ENCODE measurements around the gene UVRAG.

UVRAG gene

DNA sequence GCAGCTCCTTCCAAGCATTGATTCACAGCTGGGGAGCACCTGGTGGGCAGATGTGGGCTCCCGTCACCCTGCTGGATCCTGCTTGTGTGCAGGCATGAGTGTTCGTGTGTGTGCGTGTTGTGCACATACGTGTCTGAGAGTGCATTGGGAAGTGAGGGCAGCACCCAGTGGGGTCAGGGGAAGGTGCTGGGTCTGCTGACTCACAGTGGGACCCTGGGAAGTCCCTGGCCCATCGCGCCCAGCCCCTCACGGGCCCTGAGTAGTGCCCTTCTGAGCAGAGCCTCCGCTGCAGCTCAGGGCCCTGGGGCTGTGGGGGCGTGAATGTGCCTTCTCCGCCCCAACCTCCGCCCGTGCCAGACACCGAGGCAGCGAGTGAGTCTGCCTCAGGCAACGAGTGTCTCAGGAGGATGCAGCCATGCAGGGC is 354.5 kb downstream of the UVRAG start:
- Histone ChIP-seq H3K36me3 (ENCODE audit: insufficient read depth, insufficient read length, low read length) (no peaks in the 10 kb centered on the region), H3K9ac (ENCODE audit: insufficient read length, low read depth) (peak overlapping the region; percentile 50), H3K27me3 (ENCODE audit: insufficient read depth, insufficient read length) (peaks cover 51% of the 10 kb centered on the region), H3K4me3 (ENCODE audit: insufficient read length, low read depth) (no peak overlapping the region), H3K4me1 (ENCODE audit: insufficient read depth, insufficient read length) (peaks cover 15% of the 10 kb centered on the region), H3K9me3 (ENCODE audit: insufficient read depth, low read length) (no peaks in the 10 kb centered on the region)
- no peak for DNase-seq (ENCODE audit: low read depth, low spot score)
- no peak for TF ChIP-seq SUZ12 (IDR thresholded peaks at IDR 0.05; ENCODE audit: extremely low read depth, insufficient read depth, insufficient read length)
- no peak for TF ChIP-seq YY1 (IDR thresholded peaks at IDR 0.05; ENCODE audit: insufficient read depth, insufficient read length)
- no peak for TF ChIP-seq ZNF274 (IDR thresholded peaks at IDR 0.05; ENCODE audit: low read depth, low read length)

DNA sequence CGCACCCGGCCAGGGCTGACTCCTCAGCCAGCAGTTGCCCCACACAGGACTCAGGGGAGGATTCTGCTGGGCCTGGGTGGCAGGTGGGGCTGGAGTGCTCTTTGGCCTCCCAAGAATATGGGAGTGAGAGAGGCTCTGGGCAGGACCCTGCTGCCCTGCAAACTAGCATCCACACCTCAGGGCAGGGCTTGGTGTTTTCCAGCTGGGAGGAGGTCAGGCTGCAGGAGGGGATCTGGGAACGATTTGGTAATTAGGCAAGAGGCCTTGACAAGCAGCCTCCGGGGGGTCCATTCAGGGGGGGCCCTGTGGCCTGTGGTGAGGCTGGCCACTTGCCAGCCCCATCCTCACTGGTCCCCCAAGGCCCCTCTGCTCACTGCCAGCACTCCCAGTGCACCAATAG is 355.5 kb downstream of the UVRAG start:
- TF ChIP-seq ZNF274 (IDR thresholded peaks at IDR 0.05; ENCODE audit: low read depth, low read length) (no peak), YY1 (IDR thresholded peaks at IDR 0.05; ENCODE audit: insufficient read depth, insufficient read length) (no peak), SUZ12 (IDR thresholded peaks at IDR 0.05; ENCODE audit: extremely low read depth, insufficient read depth, insufficient read length) (no peak)
- peaks cover 13% of the 10 kb centered on the region for H3K4me1 ChIP-seq (ENCODE audit: insufficient read depth, insufficient read length)
- peaks cover 42% of the 10 kb centered on the region for H3K27me3 ChIP-seq (ENCODE audit: insufficient read depth, insufficient read length)
- no peak for DNase-seq (ENCODE audit: low read depth, low spot score)
- H3K9me3 ChIP-seq (ENCODE audit: insufficient read depth, low read length), result no peaks in the 10 kb centered on the region
- no peak overlapping the region for H3K4me3 ChIP-seq (ENCODE audit: insufficient read length, low read depth)
- H3K36me3 ChIP-seq (ENCODE audit: insufficient read depth, insufficient read length, low read length), result no peaks in the 10 kb centered on the region
- no peak overlapping the region for H3K9ac ChIP-seq (ENCODE audit: insufficient read length, low read depth)

DNA sequence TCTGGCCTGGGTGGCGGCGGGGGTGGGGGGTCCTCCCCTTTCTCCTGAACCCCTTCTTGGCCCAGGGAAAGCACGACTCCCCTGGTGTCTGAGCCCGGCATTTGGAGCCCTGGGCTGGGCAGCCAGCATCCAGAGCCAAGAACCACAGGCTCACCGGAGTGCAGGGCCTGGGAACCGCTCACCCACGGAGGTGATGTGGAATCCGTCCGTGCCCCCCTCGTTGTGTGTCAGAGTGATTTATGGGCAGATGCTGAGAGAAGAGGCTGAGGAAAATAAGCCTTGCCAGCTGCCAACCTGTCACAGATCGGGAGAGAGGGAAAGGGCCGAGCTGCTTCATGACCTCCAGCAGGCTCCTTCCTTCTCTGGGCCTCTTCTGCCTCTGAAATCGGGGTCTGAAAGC is 357.6 kb downstream of the UVRAG start:
- H3K4me1 ChIP-seq (ENCODE audit: insufficient read depth, insufficient read length), result peaks cover 12% of the 10 kb centered on the region
- peaks cover 30% of the 10 kb centered on the region for H3K27me3 ChIP-seq (ENCODE audit: insufficient read depth, insufficient read length)
- no peak overlapping the region for H3K9ac ChIP-seq (ENCODE audit: insufficient read length, low read depth)
- H3K4me3 ChIP-seq (ENCODE audit: insufficient read length, low read depth), result no peak overlapping the region
- no peak for DNase-seq (ENCODE audit: low read depth, low spot score)
- no peaks in the 10 kb centered on the region for H3K9me3 ChIP-seq (ENCODE audit: insufficient read depth, low read length)
- TF ChIP-seq ZNF274 (IDR thresholded peaks at IDR 0.05; ENCODE audit: low read depth, low read length) (no peak), SUZ12 (IDR thresholded peaks at IDR 0.05; ENCODE audit: extremely low read depth, insufficient read depth, insufficient read length) (no peak), YY1 (IDR thresholded peaks at IDR 0.05; ENCODE audit: insufficient read depth, insufficient read length) (no peak)
- no peaks in the 10 kb centered on the region for H3K36me3 ChIP-seq (ENCODE audit: insufficient read depth, insufficient read length, low read length)

DNA sequence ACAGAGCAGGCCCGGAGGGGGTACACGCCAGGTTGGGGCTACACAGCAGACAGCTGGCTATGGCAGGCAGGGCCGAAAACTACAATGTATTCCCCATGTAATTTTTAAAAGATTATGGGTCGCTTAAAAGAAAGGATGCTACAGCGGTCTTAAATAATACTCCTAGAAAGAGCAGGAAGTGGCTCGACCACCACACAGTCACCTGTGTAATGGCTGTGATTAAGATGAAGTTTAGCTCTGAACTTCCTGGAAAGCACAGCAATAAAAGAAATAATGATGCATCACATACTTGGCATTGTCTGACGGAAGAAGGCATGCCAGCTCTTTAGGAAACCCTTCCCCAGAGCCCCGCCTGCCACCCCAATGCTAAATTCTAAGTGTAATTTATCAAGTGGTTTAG is 358.7 kb downstream of the UVRAG start:
- H3K4me1 ChIP-seq (ENCODE audit: insufficient read depth, insufficient read length), result peaks cover 12% of the 10 kb centered on the region
- TF ChIP-seq SUZ12 (IDR thresholded peaks at IDR 0.05; ENCODE audit: extremely low read depth, insufficient read depth, insufficient read length) (no peak), ZNF274 (IDR thresholded peaks at IDR 0.05; ENCODE audit: low read depth, low read length) (no peak), YY1 (IDR thresholded peaks at IDR 0.05; ENCODE audit: insufficient read depth, insufficient read length) (no peak)
- H3K4me3 ChIP-seq (ENCODE audit: insufficient read length, low read depth), result no peak overlapping the region
- peaks cover 23% of the 10 kb centered on the region for H3K27me3 ChIP-seq (ENCODE audit: insufficient read depth, insufficient read length)
- H3K9ac ChIP-seq (ENCODE audit: insufficient read length, low read depth), result no peak overlapping the region
- H3K36me3 ChIP-seq (ENCODE audit: insufficient read depth, insufficient read length, low read length), result no peaks in the 10 kb centered on the region
- H3K9me3 ChIP-seq (ENCODE audit: insufficient read depth, low read length), result no peaks in the 10 kb centered on the region
- no peak for DNase-seq (ENCODE audit: low read depth, low spot score)

DNA sequence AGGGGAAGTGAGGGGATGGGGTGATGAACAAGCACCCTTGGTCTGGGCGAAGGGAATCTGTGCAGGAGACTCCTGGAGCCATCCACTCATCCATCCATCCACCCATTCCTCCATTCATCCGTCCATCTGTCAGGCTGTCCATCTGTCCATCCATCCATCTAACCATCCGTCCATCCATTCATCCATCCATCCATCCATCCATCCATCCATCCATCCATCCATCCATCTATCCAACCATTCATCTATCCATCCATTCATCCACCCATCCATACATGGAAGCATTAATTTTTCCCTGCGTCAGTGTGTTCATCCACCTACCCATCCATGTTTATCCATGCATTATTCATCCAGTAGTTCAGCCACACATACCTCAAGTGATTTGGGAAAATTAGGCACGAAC is 359.3 kb downstream of the UVRAG start:
- DNase-seq (ENCODE audit: low read depth, low spot score), result no peak
- peaks cover 9% of the 10 kb centered on the region for H3K4me1 ChIP-seq (ENCODE audit: insufficient read depth, insufficient read length)
- H3K27me3 ChIP-seq (ENCODE audit: insufficient read depth, insufficient read length), result peaks cover 17% of the 10 kb centered on the region
- H3K36me3 ChIP-seq (ENCODE audit: insufficient read depth, insufficient read length, low read length), result no peaks in the 10 kb centered on the region
- no peak overlapping the region for H3K9ac ChIP-seq (ENCODE audit: insufficient read length, low read depth)
- no peak overlapping the region for H3K4me3 ChIP-seq (ENCODE audit: insufficient read length, low read depth)
- TF ChIP-seq YY1 (IDR thresholded peaks at IDR 0.05; ENCODE audit: insufficient read depth, insufficient read length), result no peak
- TF ChIP-seq SUZ12 (IDR thresholded peaks at IDR 0.05; ENCODE audit: extremely low read depth, insufficient read depth, insufficient read length), result no peak
- no peak for TF ChIP-seq ZNF274 (IDR thresholded peaks at IDR 0.05; ENCODE audit: low read depth, low read length)
- no peaks in the 10 kb centered on the region for H3K9me3 ChIP-seq (ENCODE audit: insufficient read depth, low read length)

DNA sequence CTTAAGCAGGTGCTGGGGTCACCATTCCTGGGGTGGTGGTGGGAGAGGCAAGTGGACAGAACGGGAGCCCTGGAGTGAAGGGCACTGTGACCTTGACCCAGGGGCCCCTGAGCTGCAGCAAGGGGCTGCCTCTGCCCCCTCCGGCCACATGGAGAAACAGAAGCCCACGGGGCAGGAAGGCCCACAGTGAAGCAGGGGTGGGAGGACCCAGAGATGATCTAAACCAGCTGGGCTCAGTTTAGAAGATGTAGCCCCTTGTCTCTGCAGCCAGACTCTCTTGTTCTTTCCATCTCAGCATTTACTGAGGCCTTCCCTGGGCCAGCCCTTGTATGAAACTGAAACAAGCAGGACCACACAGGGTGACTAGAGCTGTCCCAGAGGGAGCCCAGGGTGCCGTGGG is 360.8 kb downstream of the UVRAG start:
- no peaks in the 10 kb centered on the region for H3K36me3 ChIP-seq (ENCODE audit: insufficient read depth, insufficient read length, low read length)
- no peak overlapping the region for H3K4me3 ChIP-seq (ENCODE audit: insufficient read length, low read depth)
- no peaks in the 10 kb centered on the region for H3K9me3 ChIP-seq (ENCODE audit: insufficient read depth, low read length)
- no peak for TF ChIP-seq ZNF274 (IDR thresholded peaks at IDR 0.05; ENCODE audit: low read depth, low read length)
- no peak for DNase-seq (ENCODE audit: low read depth, low spot score)
- peak overlapping the region; percentile 21 for H3K9ac ChIP-seq (ENCODE audit: insufficient read length, low read depth)
- H3K27me3 ChIP-seq (ENCODE audit: insufficient read depth, insufficient read length), result peaks cover 13% of the 10 kb centered on the region
- peaks cover 6% of the 10 kb centered on the region for H3K4me1 ChIP-seq (ENCODE audit: insufficient read depth, insufficient read length)

DNA sequence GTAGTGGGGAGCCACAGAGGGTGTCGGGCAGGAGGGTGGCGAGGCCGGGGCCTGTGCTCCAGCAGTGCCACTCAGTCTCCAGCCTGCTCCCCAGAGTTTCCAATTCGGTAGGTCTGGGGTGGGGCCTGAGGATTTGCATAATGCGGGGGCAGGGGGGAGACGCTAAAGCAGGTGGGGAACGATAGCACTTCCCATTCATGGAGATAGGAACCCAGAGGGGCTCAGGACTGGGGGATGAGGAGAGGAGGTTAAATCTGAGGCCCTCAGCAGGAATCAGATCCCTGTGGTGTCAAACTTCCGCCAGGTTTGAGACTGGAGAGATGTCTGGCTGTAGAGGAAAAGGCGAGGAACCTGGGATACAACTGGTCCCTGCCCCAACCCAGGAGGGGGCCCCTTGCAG is 361.5 kb downstream of the UVRAG start:
- H3K27me3 ChIP-seq (ENCODE audit: insufficient read depth, insufficient read length), result peaks cover 10% of the 10 kb centered on the region
- peaks cover 6% of the 10 kb centered on the region for H3K4me1 ChIP-seq (ENCODE audit: insufficient read depth, insufficient read length)
- H3K9ac ChIP-seq (ENCODE audit: insufficient read length, low read depth), result no peak overlapping the region
- TF ChIP-seq YY1 (IDR thresholded peaks at IDR 0.05; ENCODE audit: insufficient read depth, insufficient read length) (no peak), SUZ12 (IDR thresholded peaks at IDR 0.05; ENCODE audit: extremely low read depth, insufficient read depth, insufficient read length) (no peak), ZNF274 (IDR thresholded peaks at IDR 0.05; ENCODE audit: low read depth, low read length) (no peak)
- no peaks in the 10 kb centered on the region for H3K36me3 ChIP-seq (ENCODE audit: insufficient read depth, insufficient read length, low read length)
- H3K4me3 ChIP-seq (ENCODE audit: insufficient read length, low read depth), result no peak overlapping the region
- DNase-seq (ENCODE audit: low read depth, low spot score), result no peak
- no peaks in the 10 kb centered on the region for H3K9me3 ChIP-seq (ENCODE audit: insufficient read depth, low read length)

DNA sequence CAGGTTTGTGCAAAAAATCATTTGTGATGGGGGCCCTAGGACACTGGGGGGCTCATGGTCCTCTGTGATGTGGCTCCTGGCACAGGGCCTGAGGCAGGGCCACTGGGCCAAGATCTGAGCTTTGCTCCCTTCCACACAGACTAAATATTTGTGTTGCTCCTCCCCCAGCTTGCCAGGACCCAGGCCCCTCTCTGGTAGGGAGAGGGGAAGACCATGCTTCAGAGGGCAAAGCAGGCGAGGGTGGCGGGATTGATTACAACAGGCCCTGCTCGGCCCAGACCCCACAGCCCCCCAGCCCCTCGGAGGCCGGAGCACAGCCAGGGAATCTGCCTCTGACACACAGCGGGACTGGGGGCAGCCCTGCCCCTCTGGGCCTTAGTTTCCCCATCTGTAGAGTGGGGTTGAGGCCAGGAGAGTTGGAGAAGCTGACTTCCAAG is 362.3 kb downstream of the UVRAG start:
- Histone ChIP-seq H3K27me3 (ENCODE audit: insufficient read depth, insufficient read length) (peaks cover 6% of the 10 kb centered on the region), H3K36me3 (ENCODE audit: insufficient read depth, insufficient read length, low read length) (no peaks in the 10 kb centered on the region), H3K4me3 (ENCODE audit: insufficient read length, low read depth) (no peak overlapping the region), H3K4me1 (ENCODE audit: insufficient read depth, insufficient read length) (peaks cover 6% of the 10 kb centered on the region), H3K9me3 (ENCODE audit: insufficient read depth, low read length) (no peaks in the 10 kb centered on the region), H3K9ac (ENCODE audit: insufficient read length, low read depth) (no peak overlapping the region)
- DNase-seq (ENCODE audit: low read depth, low spot score), result no peak
- no peak for TF ChIP-seq SUZ12 (IDR thresholded peaks at IDR 0.05; ENCODE audit: extremely low read depth, insufficient read depth, insufficient read length)
- TF ChIP-seq YY1 (IDR thresholded peaks at IDR 0.05; ENCODE audit: insufficient read depth, insufficient read length), result no peak
- no peak for TF ChIP-seq ZNF274 (IDR thresholded peaks at IDR 0.05; ENCODE audit: low read depth, low read length)
